ENCODE results near the gene ST8SIA5.

The ST8SIA5 gene

GRCh38 chr18:46770708-46771107 lies 13.9 kb upstream of the ST8SIA5 start:
- H3K4me3 ChIP-seq (replicated peaks; ENCODE audit: insufficient read depth, low read length) = no peak overlapping the region
- H3K27ac ChIP-seq (replicated peaks) = no peak overlapping the region
- DNase-seq (ENCODE audit: low read depth in 1 of 2, low spot score in 1 of 2) = no peak
- TF ChIP-seq GABPA (IDR thresholded peaks at IDR 0.05; ENCODE audit: low read depth) (no peak), SPI1 (IDR thresholded peaks at IDR 0.05; ENCODE audit: borderline replicate concordance, low read depth) (no peak), POLR2AphosphoS5 (IDR thresholded peaks at IDR 0.05; ENCODE audit: low read depth) (no peak)
- TF ChIP-seq, protein P1, sequence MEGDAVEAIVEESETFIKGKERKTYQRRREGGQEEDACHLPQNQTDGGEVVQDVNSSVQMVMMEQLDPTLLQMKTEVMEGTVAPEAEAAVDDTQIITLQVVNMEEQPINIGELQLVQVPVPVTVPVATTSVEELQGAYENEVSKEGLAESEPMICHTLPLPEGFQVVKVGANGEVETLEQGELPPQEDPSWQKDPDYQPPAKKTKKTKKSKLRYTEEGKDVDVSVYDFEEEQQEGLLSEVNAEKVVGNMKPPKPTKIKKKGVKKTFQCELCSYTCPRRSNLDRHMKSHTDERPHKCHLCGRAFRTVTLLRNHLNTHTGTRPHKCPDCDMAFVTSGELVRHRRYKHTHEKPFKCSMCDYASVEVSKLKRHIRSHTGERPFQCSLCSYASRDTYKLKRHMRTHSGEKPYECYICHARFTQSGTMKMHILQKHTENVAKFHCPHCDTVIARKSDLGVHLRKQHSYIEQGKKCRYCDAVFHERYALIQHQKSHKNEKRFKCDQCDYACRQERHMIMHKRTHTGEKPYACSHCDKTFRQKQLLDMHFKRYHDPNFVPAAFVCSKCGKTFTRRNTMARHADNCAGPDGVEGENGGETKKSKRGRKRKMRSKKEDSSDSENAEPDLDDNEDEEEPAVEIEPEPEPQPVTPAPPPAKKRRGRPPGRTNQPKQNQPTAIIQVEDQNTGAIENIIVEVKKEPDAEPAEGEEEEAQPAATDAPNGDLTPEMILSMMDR (IDR thresholded peaks at IDR 0.05; ENCODE audit: insufficient read depth, low read length) = no peak
- TF ChIP-seq, protein P2, sequence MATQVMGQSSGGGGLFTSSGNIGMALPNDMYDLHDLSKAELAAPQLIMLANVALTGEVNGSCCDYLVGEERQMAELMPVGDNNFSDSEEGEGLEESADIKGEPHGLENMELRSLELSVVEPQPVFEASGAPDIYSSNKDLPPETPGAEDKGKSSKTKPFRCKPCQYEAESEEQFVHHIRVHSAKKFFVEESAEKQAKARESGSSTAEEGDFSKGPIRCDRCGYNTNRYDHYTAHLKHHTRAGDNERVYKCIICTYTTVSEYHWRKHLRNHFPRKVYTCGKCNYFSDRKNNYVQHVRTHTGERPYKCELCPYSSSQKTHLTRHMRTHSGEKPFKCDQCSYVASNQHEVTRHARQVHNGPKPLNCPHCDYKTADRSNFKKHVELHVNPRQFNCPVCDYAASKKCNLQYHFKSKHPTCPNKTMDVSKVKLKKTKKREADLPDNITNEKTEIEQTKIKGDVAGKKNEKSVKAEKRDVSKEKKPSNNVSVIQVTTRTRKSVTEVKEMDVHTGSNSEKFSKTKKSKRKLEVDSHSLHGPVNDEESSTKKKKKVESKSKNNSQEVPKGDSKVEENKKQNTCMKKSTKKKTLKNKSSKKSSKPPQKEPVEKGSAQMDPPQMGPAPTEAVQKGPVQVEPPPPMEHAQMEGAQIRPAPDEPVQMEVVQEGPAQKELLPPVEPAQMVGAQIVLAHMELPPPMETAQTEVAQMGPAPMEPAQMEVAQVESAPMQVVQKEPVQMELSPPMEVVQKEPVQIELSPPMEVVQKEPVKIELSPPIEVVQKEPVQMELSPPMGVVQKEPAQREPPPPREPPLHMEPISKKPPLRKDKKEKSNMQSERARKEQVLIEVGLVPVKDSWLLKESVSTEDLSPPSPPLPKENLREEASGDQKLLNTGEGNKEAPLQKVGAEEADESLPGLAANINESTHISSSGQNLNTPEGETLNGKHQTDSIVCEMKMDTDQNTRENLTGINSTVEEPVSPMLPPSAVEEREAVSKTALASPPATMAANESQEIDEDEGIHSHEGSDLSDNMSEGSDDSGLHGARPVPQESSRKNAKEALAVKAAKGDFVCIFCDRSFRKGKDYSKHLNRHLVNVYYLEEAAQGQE (IDR thresholded peaks at IDR 0.05; ENCODE audit: insufficient replicate concordance, low read depth) = no peak
- H3K27me3 ChIP-seq (ENCODE audit: insufficient read depth, poor library complexity, severe bottlenecking) = peaks cover 12% of the 10 kb centered on the region

- no peak for TF ChIP-seq SPI1 (IDR thresholded peaks at IDR 0.05; ENCODE audit: borderline replicate concordance, low read depth)
- no peak for TF ChIP-seq GABPA (IDR thresholded peaks at IDR 0.05; ENCODE audit: low read depth)
- TF ChIP-seq POLR2AphosphoS5 (IDR thresholded peaks at IDR 0.05; ENCODE audit: low read depth) = no peak
- H3K27me3 ChIP-seq (ENCODE audit: insufficient read depth, poor library complexity, severe bottlenecking) = peaks cover 26% of the 10 kb centered on the region
- no peak for DNase-seq (ENCODE audit: low read depth in 1 of 2, low spot score in 1 of 2)
- H3K4me3 ChIP-seq (replicated peaks; ENCODE audit: insufficient read depth, low read length) = no peak overlapping the region
- H3K27ac ChIP-seq (replicated peaks) = no peak overlapping the region
Observed at GRCh38 chr18:46768166-46768921, 11.5 kb upstream of the ST8SIA5 start.

GRCh38 chr18:46767217-46767616 lies 10.4 kb upstream of the ST8SIA5 start:
- H3K27me3 ChIP-seq (ENCODE audit: insufficient read depth, poor library complexity, severe bottlenecking) = peaks cover 32% of the 10 kb centered on the region
- DNase-seq (ENCODE audit: low read depth in 1 of 2, low spot score in 1 of 2) = peak in 1 of 2 experiments; percentile 26
- H3K4me3 ChIP-seq (replicated peaks; ENCODE audit: insufficient read depth, low read length) = no peak overlapping the region
- TF ChIP-seq SPI1 (IDR thresholded peaks at IDR 0.05; ENCODE audit: borderline replicate concordance, low read depth) (no peak), GABPA (IDR thresholded peaks at IDR 0.05; ENCODE audit: low read depth) (no peak), POLR2AphosphoS5 (IDR thresholded peaks at IDR 0.05; ENCODE audit: low read depth) (no peak)
- TF ChIP-seq, protein P1 (IDR thresholded peaks at IDR 0.05; ENCODE audit: insufficient read depth, low read length) = no peak
- TF ChIP-seq, protein P2 (IDR thresholded peaks at IDR 0.05; ENCODE audit: insufficient replicate concordance, low read depth) = no peak
- no peak overlapping the region for H3K27ac ChIP-seq (replicated peaks)

DNA sequence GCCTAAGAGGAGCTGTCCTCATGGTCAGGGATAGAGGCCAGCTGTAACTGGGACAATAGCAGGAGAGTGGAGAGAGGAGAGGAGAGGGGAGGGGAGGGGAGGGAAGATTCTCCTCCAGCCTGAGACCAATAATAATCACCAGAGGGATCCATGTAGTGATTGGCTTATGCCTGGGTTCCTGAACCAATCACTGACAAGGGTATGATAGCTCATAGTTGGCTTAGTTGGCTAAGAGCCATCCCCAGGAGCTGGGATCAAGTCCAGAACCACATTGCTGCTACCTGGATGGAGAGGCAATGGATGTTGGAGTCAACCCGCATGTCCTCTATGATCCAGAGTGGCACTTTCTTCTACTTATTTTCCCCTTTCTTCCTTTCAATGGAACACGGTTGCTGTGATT lies 7.7 kb upstream of the ST8SIA5 start:
- TF ChIP-seq, protein P2 (IDR thresholded peaks at IDR 0.05; ENCODE audit: insufficient replicate concordance, low read depth) = no peak
- TF ChIP-seq, protein P1 (IDR thresholded peaks at IDR 0.05; ENCODE audit: insufficient read depth, low read length) = no peak
- TF ChIP-seq SPI1 (IDR thresholded peaks at IDR 0.05; ENCODE audit: borderline replicate concordance, low read depth) (no peak), POLR2AphosphoS5 (IDR thresholded peaks at IDR 0.05; ENCODE audit: low read depth) (no peak), GABPA (IDR thresholded peaks at IDR 0.05; ENCODE audit: low read depth) (no peak)
- no peak overlapping the region for H3K27ac ChIP-seq (replicated peaks)
- H3K4me3 ChIP-seq (replicated peaks; ENCODE audit: insufficient read depth, low read length) = no peak overlapping the region
- DNase-seq (ENCODE audit: low read depth in 1 of 2, low spot score in 1 of 2) = no peak
- peaks cover 48% of the 10 kb centered on the region for H3K27me3 ChIP-seq (ENCODE audit: insufficient read depth, poor library complexity, severe bottlenecking)

Data from HL-60 (cell line).